ENCODE measurements around the gene CERCAM. TPM values are rescaled to one million over a fixed set of nuclear protein-coding genes. Genes with fewer than 3 reads are reported as not detected.

Gene CERCAM
- total RNA-seq, 4 donors from 2014 or later, result 4.5 to 19.7 (median 7.8) TPM

GRCh38 chr9:128392302-128393144 lies 28.1 kb upstream of the CERCAM start:
- TF ChIP-seq CTCF (IDR thresholded peaks at IDR 0.05), result no peak
- TF ChIP-seq POLR2AphosphoS5 (IDR thresholded peaks at IDR 0.05), result no peak
- no peak for TF ChIP-seq POLR2A (IDR thresholded peaks at IDR 0.05)
- TF ChIP-seq EP300 (IDR thresholded peaks at IDR 0.05; ENCODE audit: low read depth), result no peak
- H3K4me3 ChIP-seq, result no peak overlapping the region
- H3K27me3 ChIP-seq, result peaks cover 21% of the 10 kb centered on the region
- H3K4me1 ChIP-seq, result no peaks in the 10 kb centered on the region
- no peak overlapping the region for H3K27ac ChIP-seq
- intact Hi-C loops (cut with DNase I; ENCODE audit: low total_unique reads), result no loop called here
- in situ Hi-C loops (cut with MboI; ENCODE audit: low pct_ligation_motif_present in 1 of 4, low pct_unique_long_range_greater_than_20kb in 1 of 4, low sequenced_read_pairs in 3 of 4), result no loop called here
- 60 to 90% methylated on average over 2 to 73 of the region's 88 CpGs for WGBS, 2 donors (ENCODE audit: low coverage in 1 of 2)
- no peaks in the 10 kb centered on the region for H3K9me3 ChIP-seq
- DNase-seq, result no peak
- H3K36me3 ChIP-seq, result peaks cover 0 to 19% (median 8%) of the 10 kb centered on the region in 4 donors

- H3K9me3 ChIP-seq, result no peaks in the 10 kb centered on the region
- 80 to 85% methylated on average over 12 to 56 of the region's 56 CpGs for WGBS, 2 donors (ENCODE audit: low coverage in 1 of 2)
- peaks cover 26% of the 10 kb centered on the region for H3K27me3 ChIP-seq
- in situ Hi-C loops (cut with MboI; ENCODE audit: low pct_ligation_motif_present in 1 of 4, low pct_unique_long_range_greater_than_20kb in 1 of 4, low sequenced_read_pairs in 3 of 4), result no loop called here
- intact Hi-C loops (cut with DNase I; ENCODE audit: low total_unique reads), result no loop called here
- TF ChIP-seq CTCF (IDR thresholded peaks at IDR 0.05), result no peak
- no peak for TF ChIP-seq POLR2A (IDR thresholded peaks at IDR 0.05)
- TF ChIP-seq POLR2AphosphoS5 (IDR thresholded peaks at IDR 0.05), result no peak
- no peak for TF ChIP-seq EP300 (IDR thresholded peaks at IDR 0.05; ENCODE audit: low read depth)
- no peak overlapping the region for H3K27ac ChIP-seq
- peaks cover 0 to 12% (median 6%) of the 10 kb centered on the region in 4 donors for H3K36me3 ChIP-seq
- no peak overlapping the region for H3K4me3 ChIP-seq
- no peaks in the 10 kb centered on the region for H3K4me1 ChIP-seq
- no peak for DNase-seq
These were observed 27.4 kb upstream of the CERCAM start for GRCh38 chr9:128393145-128393775.

- Histone ChIP-seq H3K27me3 (peaks cover 28% of the 10 kb centered on the region), H3K27ac (no peak overlapping the region), H3K4me1 (no peaks in the 10 kb centered on the region), H3K9me3 (no peaks in the 10 kb centered on the region), H3K36me3 (peaks cover 0 to 9% (median 3%) of the 10 kb centered on the region in 4 donors), H3K4me3 (no peak overlapping the region)
- TF ChIP-seq POLR2AphosphoS5 (IDR thresholded peaks at IDR 0.05) (no peak), EP300 (IDR thresholded peaks at IDR 0.05; ENCODE audit: low read depth) (no peak), CTCF (IDR thresholded peaks at IDR 0.05) (no peak), POLR2A (IDR thresholded peaks at IDR 0.05) (no peak)
- DNase-seq, result no peak
- intact Hi-C loops (cut with DNase I; ENCODE audit: low total_unique reads) (no loop called here), in situ Hi-C loops (cut with MboI; ENCODE audit: low pct_ligation_motif_present in 1 of 4, low pct_unique_long_range_greater_than_20kb in 1 of 4, low sequenced_read_pairs in 3 of 4) (no loop called here)
- 54% methylated on average over 7 of the region's 7 CpGs; no CpG with 5 or more reads in 1 of the 2 donors for WGBS, 2 donors (ENCODE audit: low coverage in 1 of 2)
These were observed 26.7 kb upstream of the CERCAM start for GRCh38 chr9:128393970-128394369.

- intact Hi-C loops (cut with DNase I; ENCODE audit: low total_unique reads), result no loop called here
- peaks cover 34% of the 10 kb centered on the region for H3K27me3 ChIP-seq
- H3K9me3 ChIP-seq, result no peaks in the 10 kb centered on the region
These were observed 26.1 kb upstream of the CERCAM start for GRCh38 chr9:128394379-128395168.

More at GRCh38 chr9:128394379-128395168, 26.1 kb upstream of the CERCAM start:
- peaks cover 0 to 7% (median 0%) of the 10 kb centered on the region in 4 donors for H3K36me3 ChIP-seq
- no peak for DNase-seq
- no peak for TF ChIP-seq CTCF (IDR thresholded peaks at IDR 0.05)
- no peak for TF ChIP-seq POLR2AphosphoS5 (IDR thresholded peaks at IDR 0.05)
- TF ChIP-seq POLR2A (IDR thresholded peaks at IDR 0.05), result no peak
- TF ChIP-seq EP300 (IDR thresholded peaks at IDR 0.05; ENCODE audit: low read depth), result no peak
- in situ Hi-C loops (cut with MboI; ENCODE audit: low pct_ligation_motif_present in 1 of 4, low pct_unique_long_range_greater_than_20kb in 1 of 4, low sequenced_read_pairs in 3 of 4), result no loop called here
- no peak overlapping the region for H3K27ac ChIP-seq
- 61 to 87% methylated on average over 3 to 7 of the region's 9 CpGs for WGBS, 2 donors (ENCODE audit: low coverage in 1 of 2)
- no peak overlapping the region for H3K4me3 ChIP-seq
- no peaks in the 10 kb centered on the region for H3K4me1 ChIP-seq
